Hepatocyte (in vitro differentiated cells): ENCODE measurements around the gene ITGB8.

Source experiments
- CTCF ChIP-seq: fragments of 200-600 bp; sonication (generic); IDR thresholded peaks from 2 replicates; pipeline ENCODE4 v1.5.1; 2016; ENCODE audit warnings: antibody characterized with exemption, mild to moderate bottlenecking; ENCODE audit not compliant: poor library complexity
- EZH2phosphoT487 ChIP-seq: fragments of 200-600 bp; sonication (generic); IDR thresholded peaks from one replicate; pipeline ENCODE4 v1.6.1; 2018; ENCODE audit warnings: antibody characterized with exemption, mild to moderate bottlenecking, low read depth, moderate library complexity; ENCODE audit not compliant: unreplicated experiment, severe bottlenecking

GRCh38 chr7:20331910-20332813 is 1.5 kb downstream of the ITGB8 start:
- TF ChIP-seq CTCF (no peak), EZH2phosphoT487 (no peak)
